Mesothelial cell of epicardium (in vitro differentiated cells): ENCODE data around the gene CCNY. TPM values are rescaled to one million over a fixed set of nuclear protein-coding genes. Genes with fewer than 3 reads are reported as not detected.

Source experiments
- DNase-seq, 2 experiments: peaks; one replicate each; pipeline ENCODE4 v3.0.0; 2021; ENCODE audit warnings: low spot score in 2 of 2; ENCODE audit not compliant: unreplicated experiment in 2 of 2
- H3K27ac Mint-ChIP-seq: 2 replicates; pipeline ENCODE4 v1.8.0; 2021; ENCODE audit warnings: mixed read lengths
- H3K27me3 Mint-ChIP-seq: 2 replicates; pipeline ENCODE4 v1.8.0; 2021; ENCODE audit warnings: low read depth, mixed read lengths
- H3K36me3 Mint-ChIP-seq: 2 replicates; pipeline ENCODE4 v1.8.0; 2021; ENCODE audit warnings: mixed read lengths
- H3K4me1 Mint-ChIP-seq: 2 replicates; pipeline ENCODE4 v1.8.0; 2021; ENCODE audit warnings: mixed read lengths
- H3K4me3 Mint-ChIP-seq: 2 replicates; pipeline ENCODE4 v1.8.0; 2021; ENCODE audit warnings: mild to moderate bottlenecking, moderate library complexity, mixed read lengths
- H3K9me3 Mint-ChIP-seq: 2 replicates; pipeline ENCODE4 v1.8.0; 2021; ENCODE audit warnings: mixed read lengths
- total RNA-seq: library from RNA; stranded (reverse); gene quantifications from 3 replicates; pipeline ENCODE4 v1.2.1, GENCODE V29; 2021
- TF ChIP-seq, protein P1 (sequence below): fragments of 200-600 bp; sonication (generic); IDR thresholded peaks from one replicate; pipeline ENCODE4 v1.5.0; 2021; ENCODE audit warnings: antibody characterized with exemption; ENCODE audit not compliant: unreplicated experiment

CCNY gene
- total RNA-seq, 1 donor from 2014 or later = 75.4 TPM

DNA sequence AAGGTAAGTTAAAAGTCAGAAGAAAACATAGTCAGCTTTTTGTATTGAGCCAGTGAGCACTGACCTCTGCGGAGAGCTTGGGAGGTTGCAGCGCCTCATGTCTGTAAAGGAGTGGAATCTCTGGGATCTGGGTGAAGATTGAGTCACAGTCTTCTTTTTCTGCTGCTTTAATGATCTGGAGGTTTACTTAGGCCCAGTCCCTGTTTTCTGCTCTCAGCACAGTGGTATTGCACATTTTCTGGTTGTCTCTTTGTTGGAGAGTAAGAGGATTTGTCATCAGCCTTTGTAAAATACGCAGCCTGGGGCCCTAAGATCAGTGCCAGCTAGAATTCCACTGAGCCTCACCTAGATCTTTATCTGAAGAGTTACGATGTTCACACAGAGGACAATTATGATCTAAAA is 210.5 kb downstream of the CCNY start:
- peaks cover 24% of the 10 kb centered on the region for H3K4me1 Mint-ChIP-seq
- no peak for DNase-seq
- no peaks in the 10 kb centered on the region for H3K9me3 Mint-ChIP-seq
- TF ChIP-seq, protein P1, sequence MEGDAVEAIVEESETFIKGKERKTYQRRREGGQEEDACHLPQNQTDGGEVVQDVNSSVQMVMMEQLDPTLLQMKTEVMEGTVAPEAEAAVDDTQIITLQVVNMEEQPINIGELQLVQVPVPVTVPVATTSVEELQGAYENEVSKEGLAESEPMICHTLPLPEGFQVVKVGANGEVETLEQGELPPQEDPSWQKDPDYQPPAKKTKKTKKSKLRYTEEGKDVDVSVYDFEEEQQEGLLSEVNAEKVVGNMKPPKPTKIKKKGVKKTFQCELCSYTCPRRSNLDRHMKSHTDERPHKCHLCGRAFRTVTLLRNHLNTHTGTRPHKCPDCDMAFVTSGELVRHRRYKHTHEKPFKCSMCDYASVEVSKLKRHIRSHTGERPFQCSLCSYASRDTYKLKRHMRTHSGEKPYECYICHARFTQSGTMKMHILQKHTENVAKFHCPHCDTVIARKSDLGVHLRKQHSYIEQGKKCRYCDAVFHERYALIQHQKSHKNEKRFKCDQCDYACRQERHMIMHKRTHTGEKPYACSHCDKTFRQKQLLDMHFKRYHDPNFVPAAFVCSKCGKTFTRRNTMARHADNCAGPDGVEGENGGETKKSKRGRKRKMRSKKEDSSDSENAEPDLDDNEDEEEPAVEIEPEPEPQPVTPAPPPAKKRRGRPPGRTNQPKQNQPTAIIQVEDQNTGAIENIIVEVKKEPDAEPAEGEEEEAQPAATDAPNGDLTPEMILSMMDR = no peak
- no peak overlapping the region for H3K4me3 Mint-ChIP-seq
- H3K36me3 Mint-ChIP-seq = peaks cover 20% of the 10 kb centered on the region
- no peaks in the 10 kb centered on the region for H3K27me3 Mint-ChIP-seq
- H3K27ac Mint-ChIP-seq = peak overlapping the region; percentile 86

DNA sequence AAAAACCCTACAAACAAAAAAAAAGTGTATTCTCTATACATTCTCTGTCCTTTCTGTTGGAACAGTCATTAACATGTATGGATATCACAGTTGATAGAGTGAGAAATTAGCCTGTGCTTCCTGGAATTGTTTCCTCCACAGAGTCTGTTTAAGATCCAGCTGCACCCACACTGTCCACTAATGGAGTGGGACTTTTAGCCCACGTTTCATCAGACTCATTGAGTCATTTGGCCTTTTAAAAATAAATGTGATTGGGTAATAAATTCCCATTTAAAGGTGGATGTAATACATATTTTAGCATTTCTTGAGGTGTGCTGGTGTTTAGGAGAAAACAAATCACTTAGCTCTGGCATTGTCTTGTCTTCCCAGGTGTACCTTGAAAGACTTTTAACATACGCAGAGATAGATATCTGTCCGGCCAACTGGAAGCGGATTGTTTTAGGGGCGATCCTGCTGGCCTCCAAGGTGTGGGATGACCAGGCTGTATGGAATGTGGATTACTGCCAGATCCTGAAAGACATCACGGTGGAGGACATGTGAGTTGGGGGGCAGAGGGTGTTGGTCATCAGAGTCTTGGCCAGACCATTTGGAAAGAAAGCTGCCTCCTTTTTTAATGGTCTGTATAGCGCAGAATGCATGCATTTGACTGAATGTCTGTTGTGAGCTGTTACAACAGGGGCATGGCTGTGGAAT is 216.5 kb downstream of the CCNY start:
- Mint-ChIP-seq H3K4me1 (no peaks in the 10 kb centered on the region), H3K36me3 (peaks cover 22% of the 10 kb centered on the region), H3K9me3 (no peaks in the 10 kb centered on the region), H3K27ac (no peak overlapping the region), H3K27me3 (no peaks in the 10 kb centered on the region), H3K4me3 (no peak overlapping the region)
- TF ChIP-seq, protein P1 = no peak
- DNase-seq = no peak

DNA sequence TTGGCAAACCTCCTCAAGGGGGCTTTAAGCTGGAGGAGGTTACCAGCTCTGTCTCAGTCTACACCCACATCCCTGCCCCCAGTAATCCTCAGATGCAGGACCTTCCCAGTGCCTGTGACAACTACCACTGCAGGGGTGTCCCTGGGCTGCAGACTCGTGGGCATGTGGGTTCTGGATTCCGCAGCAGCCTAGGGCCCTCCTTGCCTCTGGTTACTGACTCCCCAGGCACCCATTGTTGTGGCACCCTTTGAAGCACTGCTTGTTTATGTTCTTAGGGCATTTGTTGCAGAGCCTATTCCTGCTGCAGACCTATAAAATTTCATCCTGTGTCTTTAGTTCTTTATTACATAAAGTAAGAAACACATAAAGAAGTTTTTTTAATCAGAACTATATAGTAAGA is 217.7 kb downstream of the CCNY start:
- no peaks in the 10 kb centered on the region for H3K4me1 Mint-ChIP-seq
- H3K27me3 Mint-ChIP-seq = no peaks in the 10 kb centered on the region
- no peaks in the 10 kb centered on the region for H3K9me3 Mint-ChIP-seq
- TF ChIP-seq, protein P1 = no peak
- peak overlapping the region; percentile 17 for H3K27ac Mint-ChIP-seq
- no peak overlapping the region for H3K4me3 Mint-ChIP-seq
- no peak for DNase-seq
- peaks cover 25% of the 10 kb centered on the region for H3K36me3 Mint-ChIP-seq

DNA sequence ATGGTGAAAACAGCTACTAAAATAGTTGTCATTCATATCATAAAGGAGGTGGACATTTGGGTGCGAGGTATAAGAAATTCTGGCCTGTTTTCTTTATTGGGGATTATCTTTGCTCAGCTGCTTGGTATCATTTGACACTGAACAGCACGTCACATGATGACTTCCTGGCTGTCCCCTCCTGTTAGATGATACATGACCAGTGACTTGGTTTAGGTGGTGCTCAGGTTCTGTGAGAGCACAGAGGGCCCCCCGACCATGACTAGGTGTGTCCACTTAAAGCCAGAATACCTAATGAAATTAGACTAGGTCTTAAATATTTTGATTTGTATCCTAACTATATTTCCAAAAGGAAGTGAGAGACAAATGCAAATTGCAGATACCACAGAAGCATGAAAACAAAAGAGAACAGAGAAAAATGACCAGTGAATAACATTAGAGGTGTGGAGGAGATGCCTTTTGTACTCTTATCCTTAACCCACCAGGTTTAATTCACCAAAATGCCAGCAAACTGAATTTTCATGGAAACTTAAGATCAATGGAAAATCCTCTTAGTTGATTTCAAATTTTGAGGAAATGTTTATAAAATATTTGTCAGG is 218.2 kb downstream of the CCNY start:
- Mint-ChIP-seq H3K4me1 (no peaks in the 10 kb centered on the region), H3K9me3 (no peaks in the 10 kb centered on the region), H3K27me3 (no peaks in the 10 kb centered on the region), H3K27ac (no peak overlapping the region), H3K4me3 (no peak overlapping the region), H3K36me3 (peaks cover 25% of the 10 kb centered on the region)
- TF ChIP-seq, protein P1 = no peak
- DNase-seq = no peak

DNA sequence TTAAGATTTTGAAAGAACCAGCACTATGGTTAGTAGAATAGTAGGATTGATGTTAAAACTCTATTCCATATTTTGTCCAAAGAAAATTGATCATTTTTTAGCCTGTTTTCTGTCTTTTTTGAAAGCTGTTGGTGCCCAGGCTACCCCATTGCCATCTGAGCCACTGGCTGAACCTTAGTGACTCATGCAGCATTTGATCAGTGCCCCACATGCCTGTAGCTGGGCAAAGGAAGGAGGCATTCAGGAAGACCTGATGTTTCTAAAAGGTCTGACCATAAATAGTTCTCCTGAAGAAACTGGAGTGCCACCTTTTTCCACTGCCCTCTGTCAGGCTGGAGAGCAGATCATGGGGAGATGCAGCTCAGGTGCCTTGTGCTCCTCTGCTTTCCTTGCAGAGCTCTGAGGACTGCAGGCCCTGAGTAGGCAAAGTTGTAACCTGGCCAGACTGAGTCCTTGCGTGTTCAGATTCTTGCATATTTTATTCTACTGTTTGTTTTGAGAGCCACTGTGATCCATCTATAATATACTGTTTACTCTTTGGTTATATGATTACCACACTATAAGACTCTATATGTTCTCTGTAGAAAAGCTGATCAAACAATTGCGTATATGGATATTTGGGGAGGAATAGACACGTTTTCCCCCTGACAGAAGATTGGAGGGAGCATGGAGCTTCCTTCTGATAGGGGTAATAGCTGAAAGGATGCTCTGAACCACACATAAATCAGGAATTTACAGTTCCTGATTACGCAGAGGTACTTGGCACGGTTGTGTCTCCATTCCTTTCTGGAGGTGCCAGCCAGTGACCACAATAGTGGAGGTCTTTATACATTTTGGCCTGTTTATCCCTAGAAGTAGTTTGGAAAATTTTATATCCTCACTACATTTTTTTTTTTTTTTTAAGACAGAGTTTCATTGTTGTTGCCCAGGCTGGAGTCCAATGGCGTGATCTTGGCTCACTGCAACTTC is 219.9 kb downstream of the CCNY start:
- Mint-ChIP-seq H3K4me3 (no peak overlapping the region), H3K36me3 (peaks cover 14% of the 10 kb centered on the region), H3K27ac (no peak overlapping the region), H3K4me1 (no peaks in the 10 kb centered on the region), H3K27me3 (no peaks in the 10 kb centered on the region), H3K9me3 (no peaks in the 10 kb centered on the region)
- TF ChIP-seq, protein P1 = no peak
- DNase-seq = no peak
